H1 (cell line): Measurements from ENCODE around the gene NKX6-1. TPM values are rescaled to one million over a fixed set of nuclear protein-coding genes. Genes with fewer than 3 reads are reported as not detected.
A peak's percentile ranks its signal among the peaks of the same experiment; 100 is the strongest.

ENCODE experiments used
- EGR1 ChIP-seq: IDR thresholded peaks from 2 replicates; pipeline ENCODE4 v1.6.1; 2011; ENCODE audit warnings: low read depth, low read length, borderline replicate concordance
- EZH2 ChIP-seq: fragments of 200-600 bp; sonication (generic); IDR thresholded peaks from 2 replicates; pipeline ENCODE4 v1.7.1; 2012; ENCODE audit warnings: low read depth, mild to moderate bottlenecking, moderate library complexity, low read length, inconsistent platforms; ENCODE audit not compliant: severe bottlenecking
- FOSL1 ChIP-seq: IDR thresholded peaks from 2 replicates; pipeline ENCODE4 v1.6.1; 2011; ENCODE audit warnings: mild to moderate bottlenecking, low read depth, low read length, moderate library complexity; ENCODE audit not compliant: insufficient read depth
- KDM4A ChIP-seq: IDR thresholded peaks from one replicate; pipeline ENCODE4 v1.7.1; 2012; ENCODE audit warnings: low read depth, mild to moderate bottlenecking, moderate library complexity, low read length, inconsistent platforms; ENCODE audit not compliant: severe bottlenecking
- SUZ12 ChIP-seq: fragments of 200-600 bp; sonication (generic); IDR thresholded peaks from 2 replicates; pipeline ENCODE4 v1.6.1; 2012; ENCODE audit warnings: mild to moderate bottlenecking, inconsistent platforms, low read length, moderate library complexity, mixed read lengths
- USF2 ChIP-seq: IDR thresholded peaks from 2 replicates; pipeline ENCODE4 v1.6.1; 2011; ENCODE audit warnings: low read length, improper control_type of control experiment
- polyA plus RNA-seq, 7 experiments: library from polyadenylated mRNA; depleted of rRNA in 3 of 7; stranded (reverse) in 5 of 7; unstranded in 2 of 7; fragments of >200 nt in 5 of 7; fragments of 200-250 nt in 2 of 7; gene quantifications; 1 replicate in 5 of 7; 2 replicates in 1 of 7; 4 replicates in 1 of 7; pipeline versions ENCODE4 v1.2.1 to v1.2.3, GENCODE V29; 2011 to 2013; ENCODE audit warnings: missing spikeins in 2 of 7, mixed read lengths in 2 of 7
- total RNA-seq: library from RNA; stranded (reverse); fragmentation: NEBNext Ultra II Directional; extraction: Animal tissue kit (Norgen Biotek cat#: 25700); gene quantifications from 2 replicates; pipeline ENCODE4 v1.2.1, GENCODE V29; 2021

Gene NKX6-1
- total and polyA plus RNA-seq, 2 of the 8 experiments (the other 6 are each of a cell fraction or from before 2014, with no cell fraction given) = 0.03 to 0.45 TPM

DNA sequence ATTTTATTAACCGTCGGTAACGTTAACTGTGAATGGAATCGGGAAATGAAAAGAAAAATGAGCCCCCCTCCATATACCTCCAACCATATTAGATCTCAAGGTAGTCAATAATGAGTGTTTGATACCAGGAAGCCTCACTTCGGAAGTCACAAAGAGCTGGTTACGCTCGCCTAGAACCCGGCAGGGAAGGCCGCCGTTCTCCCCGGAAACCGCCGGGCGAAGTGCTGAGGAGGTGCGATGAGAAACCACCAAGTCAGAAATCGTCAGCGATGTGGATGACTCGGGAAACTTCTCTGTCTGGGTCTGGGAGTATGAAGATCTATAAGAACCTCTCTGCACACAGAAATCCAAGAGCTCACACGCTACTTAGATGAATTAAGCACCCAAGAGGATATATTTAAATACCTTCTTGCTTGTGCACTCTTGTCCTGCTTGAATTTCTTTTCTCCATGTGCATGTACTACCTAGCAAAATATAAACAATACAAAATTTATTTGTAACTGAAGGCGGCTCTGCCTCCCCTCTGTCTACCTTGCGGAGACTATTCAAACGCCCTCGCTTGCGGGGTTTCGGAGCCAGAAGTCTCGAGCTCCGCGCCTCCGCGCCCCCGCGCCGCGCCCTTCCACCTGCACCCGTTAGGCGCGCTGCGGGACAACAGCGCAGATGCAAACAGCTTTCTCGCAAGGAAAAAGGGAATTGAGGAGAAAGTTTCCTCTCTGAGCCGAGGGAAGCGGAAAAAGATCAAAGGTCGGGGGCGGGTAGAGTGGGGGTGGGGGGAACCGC lies 17.8 kb downstream of the NKX6-1 start (continued):
- TF ChIP-seq USF2 = no peak
- no peak for TF ChIP-seq FOSL1
- no peak for TF ChIP-seq KDM4A
- peak; percentile 87 for TF ChIP-seq SUZ12
- peak; percentile 92 for TF ChIP-seq EZH2
- TF ChIP-seq EGR1 = peak; percentile 51; the same call in 1 of the 2 replicates
- TF ChIP-seq, all 59 proteins: peak for 4
